Measurements from ENCODE around the gene KLHL36.
"Not testable (repeated sequence)": the region's sequence is repeated elsewhere in the genome, so short reads cannot be mapped to it uniquely, and the experiment has no call there.

KLHL36 gene

GRCh38 chr16:84625556-84625955, 22.8 kb upstream of the KLHL36 start:
- TF ChIP-seq POLR2A (IDR thresholded peaks at IDR 0.05; ENCODE audit: low read depth, low read length): no peak
- no peak for DNase-seq (ENCODE audit: insufficient read length, low spot score)
- FAIRE-seq: no peak

- TF ChIP-seq POLR2A (IDR thresholded peaks at IDR 0.05; ENCODE audit: low read depth, low read length): no peak
- DNase-seq (ENCODE audit: insufficient read length, low spot score): no peak
- no peak for FAIRE-seq
Measured at GRCh38 chr16:84628226-84628731, 20.0 kb upstream of the KLHL36 start.

- no peak for FAIRE-seq
- TF ChIP-seq POLR2A (IDR thresholded peaks at IDR 0.05; ENCODE audit: low read depth, low read length): no peak
- no peak for DNase-seq (ENCODE audit: insufficient read length, low spot score)
Measured at GRCh38 chr16:84629580-84629979, 18.7 kb upstream of the KLHL36 start.

- DNase-seq (ENCODE audit: insufficient read length, low spot score) (no peak), FAIRE-seq (no peak)
- no peak for TF ChIP-seq POLR2A (IDR thresholded peaks at IDR 0.05; ENCODE audit: low read depth, low read length)
Measured at GRCh38 chr16:84630009-84630408, 18.3 kb upstream of the KLHL36 start.

GRCh38 chr16:84630446-84631152, 17.7 kb upstream of the KLHL36 start:
- TF ChIP-seq POLR2A (IDR thresholded peaks at IDR 0.05; ENCODE audit: low read depth, low read length): no peak
- no peak for DNase-seq (ENCODE audit: insufficient read length, low spot score)
- no peak for FAIRE-seq

- FAIRE-seq: no peak
- no peak for TF ChIP-seq POLR2A (IDR thresholded peaks at IDR 0.05; ENCODE audit: low read depth, low read length)
- no peak for DNase-seq (ENCODE audit: insufficient read length, low spot score)
Measured at GRCh38 chr16:84631153-84631466, 17.2 kb upstream of the KLHL36 start.

GRCh38 chr16:84631886-84632285, 16.4 kb upstream of the KLHL36 start:
- no peak for FAIRE-seq
- DNase-seq (ENCODE audit: insufficient read length, low spot score): no peak
- no peak for TF ChIP-seq POLR2A (IDR thresholded peaks at IDR 0.05; ENCODE audit: low read depth, low read length)

- not testable (repeated sequence) for DNase-seq (ENCODE audit: insufficient read length, low spot score); FAIRE-seq
Measured at GRCh38 chr16:84632862-84633261, 15.4 kb upstream of the KLHL36 start.

GRCh38 chr16:84633622-84634021, 14.7 kb upstream of the KLHL36 start:
- no peak for TF ChIP-seq POLR2A (IDR thresholded peaks at IDR 0.05; ENCODE audit: low read depth, low read length)
- no peak for DNase-seq (ENCODE audit: insufficient read length, low spot score)
- no peak for FAIRE-seq

GRCh38 chr16:84635702-84636101, 12.6 kb upstream of the KLHL36 start:
- FAIRE-seq (no peak), DNase-seq (ENCODE audit: insufficient read length, low spot score) (no peak)
- no peak for TF ChIP-seq POLR2A (IDR thresholded peaks at IDR 0.05; ENCODE audit: low read depth, low read length)

- no peak for DNase-seq (ENCODE audit: insufficient read length, low spot score)
- FAIRE-seq: no peak
- no peak for TF ChIP-seq POLR2A (IDR thresholded peaks at IDR 0.05; ENCODE audit: low read depth, low read length)
Measured at GRCh38 chr16:84637709-84638108, 10.6 kb upstream of the KLHL36 start.

- no peak for DNase-seq (ENCODE audit: insufficient read length, low spot score)
- no peak for FAIRE-seq
- no peak for TF ChIP-seq POLR2A (IDR thresholded peaks at IDR 0.05; ENCODE audit: low read depth, low read length)
Measured at GRCh38 chr16:84638231-84638806, 10.0 kb upstream of the KLHL36 start.

GRCh38 chr16:84640145-84640544, 8.2 kb upstream of the KLHL36 start:
- FAIRE-seq: no peak
- no peak for DNase-seq (ENCODE audit: insufficient read length, low spot score)
- TF ChIP-seq POLR2A (IDR thresholded peaks at IDR 0.05; ENCODE audit: low read depth, low read length): no peak

- FAIRE-seq (no peak), DNase-seq (ENCODE audit: insufficient read length, low spot score) (no peak)
- no peak for TF ChIP-seq POLR2A (IDR thresholded peaks at IDR 0.05; ENCODE audit: low read depth, low read length)
Measured at GRCh38 chr16:84641643-84642358, 6.5 kb upstream of the KLHL36 start.

- no peak for FAIRE-seq
Measured at GRCh38 chr16:84643180-84643583, 5.1 kb upstream of the KLHL36 start.

More at GRCh38 chr16:84643180-84643583, 5.1 kb upstream of the KLHL36 start:
- peak; percentile 74 for DNase-seq (ENCODE audit: insufficient read length, low spot score)
- no peak for TF ChIP-seq POLR2A (IDR thresholded peaks at IDR 0.05; ENCODE audit: low read depth, low read length)
